Muscle layer of duodenum (tissue), 2 donors: ENCODE measurements around the gene DAB2IP.

Experiments used
- H3K27ac ChIP-seq: one replicate; pipeline ENCODE4 v1.7.0; 2013; ENCODE audit warnings: mild to moderate bottlenecking, low read length
- H3K27me3 ChIP-seq: one replicate; pipeline ENCODE4 v1.7.0; 2013; ENCODE audit warnings: low read depth, mild to moderate bottlenecking, control low read depth, low read length
- H3K36me3 ChIP-seq, 2 donors: one replicate each; pipeline ENCODE4 v1.7.0; 2013; ENCODE audit warnings: low read length in 2 of 2, control low read depth in 1 of 2, mild to moderate bottlenecking in 1 of 2; ENCODE audit not compliant: insufficient read depth in 2 of 2, control insufficient read depth in 1 of 2
- H3K4me1 ChIP-seq, 2 donors: one replicate each; pipeline ENCODE4 v1.7.0; 2013; ENCODE audit warnings: low read length in 2 of 2, mild to moderate bottlenecking in 2 of 2, control low read depth in 1 of 2, moderate library complexity in 1 of 2; ENCODE audit not compliant: insufficient read depth in 2 of 2, control insufficient read depth in 1 of 2
- H3K4me3 ChIP-seq, 2 donors: one replicate each; pipeline ENCODE4 v1.7.0; 2013; ENCODE audit warnings: low read length in 2 of 2, low read depth in 1 of 2, mild to moderate bottlenecking in 1 of 2
- H3K9me3 ChIP-seq, 2 donors: one replicate each; pipeline ENCODE4 v1.7.0; 2013; ENCODE audit warnings: low read length in 2 of 2, control low read depth in 1 of 2, mild to moderate bottlenecking in 1 of 2; ENCODE audit not compliant: control insufficient read depth in 1 of 2
- donor health status: healthy.

DAB2IP gene

GRCh38 chr9:121763131-121763530 is 111.7 kb downstream of the DAB2IP start:
- Histone ChIP-seq H3K9me3 (no peaks in the 10 kb centered on the region), H3K27ac (no peak overlapping the region), H3K27me3 (no peaks in the 10 kb centered on the region), H3K4me3 (no peak overlapping the region), H3K36me3 (peaks cover 31 to 74% of the 10 kb centered on the region in 2 donors), H3K4me1 (peaks cover 4 to 17% of the 10 kb centered on the region in 2 donors)

GRCh38 chr9:121763561-121764370 is 112.3 kb downstream of the DAB2IP start:
- no peaks in the 10 kb centered on the region for H3K9me3 ChIP-seq
- peaks cover 4 to 17% of the 10 kb centered on the region in 2 donors for H3K4me1 ChIP-seq
- peaks cover 31 to 74% of the 10 kb centered on the region in 2 donors for H3K36me3 ChIP-seq
- no peaks in the 10 kb centered on the region for H3K27me3 ChIP-seq
- H3K4me3 ChIP-seq, result no peak overlapping the region
- H3K27ac ChIP-seq, result no peak overlapping the region

GRCh38 chr9:121764371-121764730 is 112.9 kb downstream of the DAB2IP start:
- H3K4me1 ChIP-seq, result peaks cover 4 to 17% of the 10 kb centered on the region in 2 donors
- H3K4me3 ChIP-seq, result no peak overlapping the region
- peaks cover 35 to 74% of the 10 kb centered on the region in 2 donors for H3K36me3 ChIP-seq
- H3K27ac ChIP-seq, result no peak overlapping the region
- no peaks in the 10 kb centered on the region for H3K9me3 ChIP-seq
- H3K27me3 ChIP-seq, result no peaks in the 10 kb centered on the region

DNA sequence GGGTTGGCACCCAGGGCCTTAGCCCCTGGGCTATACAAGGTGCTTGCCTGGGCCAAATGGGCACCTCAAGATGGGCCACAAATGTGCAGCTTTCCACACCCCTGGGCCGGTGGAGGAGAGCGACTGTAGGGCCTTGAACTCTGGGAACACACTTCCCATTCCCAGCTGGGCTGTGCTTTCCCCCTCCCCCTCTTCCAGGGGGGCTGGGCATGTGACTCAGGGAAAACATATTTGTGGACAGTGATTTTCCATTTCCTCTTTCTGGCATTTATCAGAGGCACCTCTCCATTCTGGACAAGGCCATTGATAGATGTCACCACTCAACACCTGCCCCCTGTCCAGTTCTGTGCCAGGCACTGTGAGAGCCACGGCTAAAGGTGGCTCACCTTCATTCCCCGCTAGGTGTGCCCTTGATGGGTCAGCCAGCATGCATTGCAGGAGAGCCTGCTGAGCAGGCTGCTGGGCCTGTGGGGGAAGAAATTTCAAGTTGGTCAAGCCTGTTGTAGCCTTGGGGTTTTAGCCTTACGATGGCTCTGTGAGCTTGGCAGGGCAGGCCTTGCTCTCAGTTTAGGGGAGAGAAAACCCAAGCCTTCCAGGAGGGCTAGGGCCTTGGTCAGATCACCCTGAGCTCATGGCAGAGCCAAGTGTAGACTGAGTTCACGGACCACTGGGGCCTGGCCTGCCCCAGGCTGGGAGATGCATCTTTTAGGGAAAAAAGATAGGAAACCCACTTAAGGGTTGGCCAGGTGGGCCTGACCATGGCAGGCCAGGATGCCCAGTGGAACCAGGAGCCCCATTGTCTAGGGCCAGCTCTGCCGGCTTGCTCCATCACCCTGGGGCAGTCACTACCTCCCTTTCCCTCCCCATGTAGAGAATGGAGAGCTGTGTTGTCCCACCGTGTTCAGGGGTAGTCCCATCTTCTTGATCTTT is 113.9 kb downstream of the DAB2IP start:
- Histone ChIP-seq H3K4me3 (no peak overlapping the region), H3K9me3 (no peaks in the 10 kb centered on the region), H3K36me3 (peaks cover 39 to 74% of the 10 kb centered on the region in 2 donors), H3K27ac (no peak overlapping the region), H3K4me1 (peaks cover 4 to 17% of the 10 kb centered on the region in 2 donors), H3K27me3 (no peaks in the 10 kb centered on the region)

GRCh38 chr9:121766081-121766683 is 114.7 kb downstream of the DAB2IP start:
- H3K36me3 ChIP-seq, result peaks cover 40 to 69% of the 10 kb centered on the region in 2 donors
- no peak overlapping the region for H3K27ac ChIP-seq
- no peaks in the 10 kb centered on the region for H3K9me3 ChIP-seq
- no peak overlapping the region for H3K4me3 ChIP-seq
- H3K4me1 ChIP-seq, result peaks cover 4 to 21% of the 10 kb centered on the region in 2 donors
- H3K27me3 ChIP-seq, result no peaks in the 10 kb centered on the region

DNA sequence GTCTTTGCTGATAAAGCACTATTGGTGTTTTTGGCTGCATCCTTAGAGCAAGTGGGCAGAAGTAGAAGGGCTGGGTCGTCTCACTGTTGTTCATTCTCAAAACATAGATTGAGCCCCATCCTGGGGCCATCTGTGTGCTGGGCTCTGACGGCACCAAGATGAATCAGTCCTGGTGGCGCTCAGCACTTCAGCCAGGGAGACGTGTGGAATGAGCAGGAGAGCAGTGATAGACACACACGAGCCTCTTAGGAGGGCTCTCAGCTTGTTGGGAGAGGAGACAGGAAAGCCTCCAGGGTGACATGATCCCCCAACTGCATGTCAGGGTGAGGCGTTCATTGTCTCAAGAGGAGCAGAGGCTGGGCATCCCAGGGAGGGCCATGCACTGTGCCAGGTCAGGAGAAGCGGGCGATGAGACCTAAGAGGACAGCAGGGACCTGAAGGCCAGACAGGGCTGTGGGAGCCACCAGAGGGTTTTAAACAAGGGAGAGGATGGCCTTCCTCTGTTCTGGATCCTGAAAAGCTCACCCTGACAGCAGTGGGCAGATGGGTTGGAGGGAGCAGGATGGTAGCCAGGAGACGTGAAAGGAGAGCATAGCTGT is 115.8 kb downstream of the DAB2IP start:
- H3K27ac ChIP-seq, result no peak overlapping the region
- peaks cover 4 to 29% of the 10 kb centered on the region in 2 donors for H3K4me1 ChIP-seq
- no peak overlapping the region for H3K4me3 ChIP-seq
- H3K27me3 ChIP-seq, result no peaks in the 10 kb centered on the region
- no peaks in the 10 kb centered on the region for H3K9me3 ChIP-seq
- peaks cover 41 to 60% of the 10 kb centered on the region in 2 donors for H3K36me3 ChIP-seq

DNA sequence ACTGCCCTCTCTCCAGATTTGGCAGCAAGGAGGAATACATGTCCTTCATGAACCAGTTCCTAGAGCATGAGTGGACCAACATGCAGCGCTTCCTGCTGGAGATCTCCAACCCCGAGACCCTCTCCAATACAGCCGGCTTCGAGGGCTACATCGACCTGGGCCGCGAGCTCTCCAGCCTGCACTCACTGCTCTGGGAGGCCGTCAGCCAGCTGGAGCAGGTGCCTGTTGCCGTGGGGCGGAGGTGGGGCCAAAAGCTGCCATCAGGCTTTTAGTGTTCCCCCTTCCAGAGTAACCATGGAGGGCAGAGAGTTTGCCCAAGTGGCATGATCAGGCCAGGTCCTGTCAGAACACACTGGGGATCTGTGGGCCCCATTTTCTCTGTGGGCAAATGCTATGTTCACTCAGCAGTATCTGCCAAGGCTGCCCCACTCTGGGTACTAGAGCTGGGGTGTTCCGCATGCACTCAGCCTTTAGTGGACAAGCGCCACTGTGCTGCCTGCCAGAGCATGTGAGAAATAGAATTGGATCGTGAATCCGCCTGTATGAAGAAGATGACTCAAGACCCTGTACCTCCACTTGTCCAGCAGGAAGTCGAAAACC is 117.1 kb downstream of the DAB2IP start:
- no peak overlapping the region for H3K4me3 ChIP-seq
- no peaks in the 10 kb centered on the region for H3K27me3 ChIP-seq
- H3K4me1 ChIP-seq, result peaks cover 4 to 29% of the 10 kb centered on the region in 2 donors
- no peaks in the 10 kb centered on the region for H3K9me3 ChIP-seq
- H3K27ac ChIP-seq, result no peak overlapping the region
- H3K36me3 ChIP-seq, result peaks cover 40 to 70% of the 10 kb centered on the region in 2 donors

- Histone ChIP-seq H3K27me3 (no peaks in the 10 kb centered on the region), H3K4me3 (no peak overlapping the region), H3K36me3 (peaks cover 42 to 76% of the 10 kb centered on the region in 2 donors), H3K4me1 (peaks cover 0 to 16% of the 10 kb centered on the region in 2 donors), H3K9me3 (no peaks in the 10 kb centered on the region), H3K27ac (no peak overlapping the region)
These were observed 118.5 kb downstream of the DAB2IP start for GRCh38 chr9:121769939-121770338.

DNA sequence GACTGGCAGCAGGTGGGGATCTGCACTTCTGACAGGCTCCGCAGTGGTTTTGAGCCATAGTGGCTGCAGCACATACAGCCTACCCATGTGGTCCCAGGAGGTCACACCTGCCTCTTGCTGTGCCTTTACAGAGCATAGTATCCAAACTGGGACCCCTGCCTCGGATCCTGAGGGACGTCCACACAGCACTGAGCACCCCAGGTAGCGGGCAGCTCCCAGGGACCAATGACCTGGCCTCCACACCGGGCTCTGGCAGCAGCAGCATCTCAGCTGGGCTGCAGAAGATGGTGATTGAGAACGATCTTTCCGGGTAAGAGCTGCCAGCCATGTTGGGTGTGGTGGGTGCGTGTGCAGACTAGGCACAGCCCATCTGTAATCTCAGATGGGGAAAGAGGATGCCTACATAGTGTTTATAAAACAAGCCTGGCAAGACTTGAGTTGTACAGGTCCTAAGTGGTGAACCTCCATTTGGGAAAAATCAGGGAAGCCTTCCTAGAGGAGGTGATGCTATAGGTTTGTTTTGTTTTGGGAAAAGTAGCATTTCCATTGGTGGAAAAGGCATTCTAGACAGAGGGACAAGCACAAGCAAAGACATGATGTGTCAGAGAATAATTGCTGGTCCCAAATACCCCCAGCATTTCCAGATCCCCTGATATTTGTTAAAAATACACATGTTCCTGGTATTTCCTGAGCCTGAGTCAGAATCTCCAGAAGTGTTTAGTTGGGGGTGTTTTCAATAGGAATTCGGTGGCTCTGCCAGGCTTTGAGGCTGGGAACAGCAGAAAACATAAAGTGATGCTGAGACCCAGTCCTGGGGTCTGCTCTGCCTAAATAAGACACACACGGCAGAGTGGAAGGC is 119.2 kb downstream of the DAB2IP start:
- peaks cover 46 to 82% of the 10 kb centered on the region in 2 donors for H3K36me3 ChIP-seq
- no peak overlapping the region for H3K4me3 ChIP-seq
- H3K27ac ChIP-seq, result no peak overlapping the region
- H3K4me1 ChIP-seq, result peaks cover 0 to 11% of the 10 kb centered on the region in 2 donors
- no peaks in the 10 kb centered on the region for H3K9me3 ChIP-seq
- no peaks in the 10 kb centered on the region for H3K27me3 ChIP-seq

DNA sequence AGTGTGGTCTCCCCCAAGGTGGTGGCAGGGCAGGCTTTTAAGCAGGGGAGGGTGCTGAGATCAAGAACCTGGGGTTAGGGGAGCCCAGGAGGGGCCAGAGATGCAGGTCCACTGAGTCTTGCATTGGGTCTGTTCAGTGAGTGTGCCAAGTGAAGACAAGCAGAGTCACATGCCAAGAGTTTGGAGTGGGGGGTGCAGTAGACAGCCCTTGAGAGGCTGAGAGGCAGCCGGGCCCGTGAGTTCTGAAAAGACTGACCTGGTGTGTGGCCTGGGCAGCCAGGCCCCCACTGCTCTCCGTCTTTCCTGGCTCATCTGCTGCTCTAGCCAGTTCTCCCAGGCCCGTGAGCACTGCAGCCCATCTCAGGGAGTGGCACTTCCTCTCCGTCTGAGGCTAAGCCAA is 120.0 kb downstream of the DAB2IP start:
- H3K9me3 ChIP-seq, result no peaks in the 10 kb centered on the region
- H3K27ac ChIP-seq, result no peak overlapping the region
- peaks cover 0 to 11% of the 10 kb centered on the region in 2 donors for H3K4me1 ChIP-seq
- peaks cover 50 to 84% of the 10 kb centered on the region in 2 donors for H3K36me3 ChIP-seq
- no peak overlapping the region for H3K4me3 ChIP-seq
- no peaks in the 10 kb centered on the region for H3K27me3 ChIP-seq
